Ramos (cell line): ENCODE measurements around the gene DNER.

Source experiments
- in situ Hi-C: fragments of 300-500 bp; cut with MboI; formaldehyde crosslinking; loops from one replicate; pipeline ENCODE4 v1.14.3; 2022; ENCODE audit warnings: low sequenced_read_pairs; ENCODE audit not compliant: unreplicated experiment

DNER gene

DNA sequence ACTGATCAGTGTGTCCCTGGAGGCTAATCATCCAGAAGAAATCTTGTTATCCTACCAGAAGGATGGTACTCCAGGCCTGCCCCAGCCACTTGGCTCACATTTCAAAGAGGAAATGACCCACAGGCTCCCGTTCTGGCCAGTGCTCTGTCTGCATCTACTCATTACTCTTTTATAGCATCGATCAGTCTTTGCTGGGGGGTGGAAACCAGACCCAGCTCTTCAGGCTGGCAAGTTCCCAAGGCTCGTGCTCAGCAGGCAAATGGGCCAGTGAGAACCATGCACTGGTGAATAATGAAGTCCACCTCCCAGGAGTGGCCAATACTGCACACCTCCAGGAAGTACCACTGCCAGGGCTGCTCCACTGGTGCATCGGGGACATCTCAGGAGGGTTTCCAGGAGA lies 38.8 kb downstream of the DNER start:
- in situ Hi-C loops = no loop called here

- in situ Hi-C loops = no loop called here
Measured at GRCh38 chr2:229674830-229675530, 39.4 kb downstream of the DNER start.

GRCh38 chr2:229673676-229674075 lies 40.7 kb downstream of the DNER start:
- in situ Hi-C loops = no loop called here

- in situ Hi-C loops = no loop called here
Measured at GRCh38 chr2:229672021-229672420, 42.3 kb downstream of the DNER start.

- in situ Hi-C loops = no loop called here
Measured at GRCh38 chr2:229669841-229670240, 44.5 kb downstream of the DNER start.

GRCh38 chr2:229666811-229667210 lies 47.5 kb downstream of the DNER start:
- in situ Hi-C loops = no loop called here

DNA sequence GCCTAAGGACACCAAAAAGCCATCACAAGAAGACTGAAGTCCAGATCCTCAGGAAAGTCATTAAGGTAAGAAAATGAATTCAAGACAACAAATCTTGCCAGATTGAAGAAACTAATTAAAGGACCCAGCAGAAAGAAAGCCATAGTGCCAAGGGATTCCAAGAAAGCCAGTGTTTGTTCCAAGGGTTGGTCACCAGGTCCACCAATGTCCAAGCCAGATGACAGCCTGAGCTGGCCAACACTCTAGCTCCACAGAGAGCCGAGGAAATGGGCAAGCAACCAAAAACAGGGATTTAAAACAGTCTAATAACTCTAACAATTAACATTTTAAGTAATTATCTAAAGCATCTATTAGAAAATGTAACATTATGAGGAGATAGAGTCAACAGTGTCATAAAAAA lies 49.2 kb downstream of the DNER start:
- in situ Hi-C loops = no loop called here

DNA sequence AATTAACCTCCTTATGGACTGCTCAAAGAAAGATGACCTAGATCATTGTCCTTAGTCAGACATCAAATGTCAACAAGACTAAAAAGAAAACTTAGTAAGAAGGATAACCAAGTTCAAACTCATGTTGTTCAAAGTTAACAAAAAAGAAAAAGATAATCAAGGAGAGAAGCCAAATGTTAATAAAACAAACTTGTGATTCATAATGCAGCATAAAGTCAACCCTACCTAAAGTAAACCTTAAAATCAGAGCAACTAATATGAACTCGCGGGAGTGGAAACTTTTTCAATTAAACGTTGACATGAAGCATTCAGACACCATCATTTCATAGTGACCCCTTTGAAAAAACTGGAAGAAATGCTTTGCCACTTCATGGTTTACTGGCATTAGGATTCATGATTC lies 52.9 kb downstream of the DNER start:
- in situ Hi-C loops = no loop called here

DNA sequence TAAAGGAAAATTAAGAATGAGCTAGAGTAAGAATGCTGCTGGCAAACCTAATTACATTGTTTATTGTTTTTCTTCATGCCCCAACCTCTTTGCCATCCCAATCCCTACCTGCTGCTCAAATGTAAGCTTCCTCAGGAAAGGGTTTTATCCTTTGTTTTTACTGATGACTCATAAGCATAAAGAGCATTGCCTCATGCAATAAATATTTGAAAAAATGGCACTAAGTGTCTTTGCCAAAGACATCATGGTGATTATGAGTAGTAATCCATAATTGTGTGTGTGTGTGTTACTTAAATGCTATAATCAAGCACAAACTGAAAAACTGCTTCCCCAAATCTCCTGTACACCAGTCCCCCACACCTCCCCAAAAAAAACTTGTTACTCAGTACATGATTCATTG lies 53.4 kb downstream of the DNER start:
- in situ Hi-C loops = no loop called here

DNA sequence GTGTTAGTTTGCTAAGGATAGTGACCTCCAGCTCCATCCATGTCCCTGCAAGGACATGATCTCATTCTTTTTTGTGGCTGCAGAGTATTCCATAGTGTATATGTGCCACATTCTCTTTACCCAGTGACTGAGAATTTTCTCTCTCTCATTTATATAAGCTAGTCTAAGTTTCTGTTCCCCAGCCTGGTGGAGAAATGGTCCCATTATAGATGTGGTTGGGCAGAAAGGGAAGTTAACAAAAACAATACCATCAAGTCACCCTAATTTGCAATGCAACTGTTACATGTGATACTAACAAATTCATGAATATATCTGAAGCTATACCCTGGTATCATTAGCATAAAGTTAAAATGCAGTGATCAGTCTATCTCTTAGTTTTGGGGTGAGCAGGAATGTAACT lies 54.0 kb downstream of the DNER start:
- in situ Hi-C loops = no loop called here

GRCh38 chr2:229658004-229658403 lies 56.4 kb downstream of the DNER start:
- in situ Hi-C loops = no loop called here

GRCh38 chr2:229654437-229654836 lies 59.9 kb downstream of the DNER start:
- in situ Hi-C loops = no loop called here

GRCh38 chr2:229653531-229653930 lies 60.8 kb downstream of the DNER start:
- in situ Hi-C loops = no loop called here

DNA sequence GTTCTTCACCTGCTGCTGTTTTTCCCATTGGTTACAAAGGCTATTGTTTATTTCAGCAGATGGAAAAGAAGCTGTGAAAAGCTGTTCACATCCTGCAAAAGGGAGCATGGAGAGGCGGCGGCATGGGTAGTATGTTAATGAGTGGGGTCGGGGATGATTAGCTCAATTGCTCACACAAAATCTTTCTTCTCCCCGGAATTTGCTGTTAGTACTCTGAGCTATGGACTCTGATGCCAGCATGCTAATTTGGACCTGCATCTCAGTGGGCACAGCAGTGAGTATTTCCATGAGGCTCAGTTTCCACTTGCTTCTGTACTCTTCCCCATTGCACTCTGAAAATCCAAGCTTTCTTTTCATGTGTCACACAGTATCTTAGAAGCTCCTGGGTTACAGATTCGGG lies 61.6 kb downstream of the DNER start:
- in situ Hi-C loops = no loop called here

DNA sequence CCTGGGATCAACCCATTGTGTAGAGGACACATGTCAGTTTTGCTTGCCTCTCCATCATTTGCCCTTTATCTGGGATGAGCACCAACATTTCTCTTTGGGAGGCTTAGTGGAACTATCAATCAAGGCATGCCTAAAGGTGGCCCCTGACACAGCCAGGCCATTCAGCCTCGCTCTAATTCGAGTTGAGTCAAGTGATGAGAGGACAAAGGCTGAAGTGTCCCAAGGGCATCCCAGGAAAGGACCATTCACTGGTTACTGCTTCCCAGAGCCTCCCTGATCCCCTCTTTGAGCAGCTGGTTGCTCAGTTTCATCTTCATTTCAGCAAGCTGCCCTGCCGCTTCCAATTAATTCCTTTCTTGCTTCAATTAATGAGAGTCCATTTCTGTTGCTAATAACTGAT lies 63.5 kb downstream of the DNER start:
- in situ Hi-C loops = no loop called here

GRCh38 chr2:229650059-229650458 lies 64.3 kb downstream of the DNER start:
- in situ Hi-C loops = no loop called here

DNA sequence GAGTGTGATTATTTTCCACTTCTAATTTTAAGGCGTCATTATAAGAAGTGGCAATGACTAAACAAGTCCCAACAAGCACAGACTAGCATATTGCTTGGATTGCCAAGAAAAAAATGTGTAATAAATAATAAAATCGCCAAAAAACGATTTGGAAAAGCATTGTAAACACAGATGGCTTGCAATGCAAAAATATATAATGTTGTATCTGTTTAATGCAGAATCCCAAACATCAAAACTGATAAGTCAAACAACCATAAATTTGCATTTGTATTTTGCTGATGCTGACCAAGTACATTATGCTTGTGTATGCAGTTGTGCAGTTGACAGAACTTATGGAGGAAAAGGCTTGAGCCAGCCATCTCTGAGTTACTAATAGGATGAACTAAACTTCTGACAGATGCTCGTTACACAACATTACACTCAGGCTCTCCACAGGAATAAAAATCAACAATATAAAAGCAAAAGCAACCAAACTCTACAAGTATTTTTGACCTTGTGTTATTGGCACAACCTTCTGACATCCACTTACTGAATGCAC lies 68.1 kb downstream of the DNER start:
- in situ Hi-C loops = no loop called here

GRCh38 chr2:229642371-229642770 lies 72.0 kb downstream of the DNER start:
- in situ Hi-C loops = no loop called here

- in situ Hi-C loops = no loop called here
Measured at GRCh38 chr2:229641676-229642075, 72.7 kb downstream of the DNER start.

DNA sequence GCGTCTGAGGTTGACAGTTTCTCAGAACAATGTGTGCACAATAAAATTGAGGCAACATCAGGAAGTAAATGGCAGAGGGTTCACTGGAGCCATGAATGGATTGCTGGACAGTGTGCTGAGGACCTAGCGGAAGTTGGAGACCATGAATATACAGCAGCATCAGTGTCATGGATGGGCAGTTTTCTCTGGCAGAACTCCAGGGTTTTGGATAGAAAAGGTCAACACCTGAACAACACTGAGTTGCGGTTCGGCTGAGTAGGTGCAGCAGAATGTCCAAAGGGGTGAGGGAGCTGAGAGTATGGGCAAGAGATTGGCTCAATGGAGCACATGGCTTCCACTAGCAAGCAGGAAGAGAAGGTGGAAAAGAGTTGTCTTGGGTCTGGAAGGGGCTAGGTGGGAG lies 73.7 kb downstream of the DNER start:
- in situ Hi-C loops = no loop called here

- in situ Hi-C loops = no loop called here
Measured at GRCh38 chr2:229636571-229636970, 77.8 kb downstream of the DNER start.

GRCh38 chr2:229635371-229635680 lies 79.0 kb downstream of the DNER start:
- in situ Hi-C loops = no loop called here
